ENCODE measurements around the gene KNCN.
A peak's percentile ranks its signal among the peaks of the same experiment; 100 is the strongest.

Gene KNCN

DNA sequence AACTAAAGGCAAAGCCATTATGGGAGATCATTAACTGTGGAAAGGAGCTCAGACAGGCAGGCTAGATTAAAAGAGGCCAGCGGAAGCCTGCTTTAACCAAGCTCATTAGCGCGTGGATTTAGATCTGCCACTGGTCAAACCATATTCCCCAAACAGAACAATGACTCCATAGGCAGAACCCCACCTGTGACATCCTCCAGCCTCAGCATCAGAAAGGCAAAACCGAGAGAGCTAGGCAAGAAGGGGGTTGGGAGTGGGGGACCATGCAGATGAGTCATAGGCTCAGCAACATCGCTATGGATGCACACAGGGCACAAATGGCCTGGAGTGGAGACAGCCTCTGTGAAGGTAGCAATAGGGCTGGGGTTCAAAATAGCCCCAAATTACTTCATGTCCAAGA is 32.0 kb upstream of the KNCN start:
- Histone ChIP-seq H3K36me3 (ENCODE audit: control insufficient read depth, insufficient read depth, low read length) (peaks cover 22% of the 10 kb centered on the region), H3K27me3 (replicated peaks; ENCODE audit: control insufficient read depth, insufficient read depth, low read length, poor library complexity, severe bottlenecking) (no peaks in the 10 kb centered on the region), H3K9me3 (ENCODE audit: control insufficient read depth, low read length) (no peaks in the 10 kb centered on the region), H3K4me1 (ENCODE audit: control insufficient read depth, insufficient read depth, low read length, poor library complexity, severe bottlenecking) (peaks cover 15% of the 10 kb centered on the region), H3K27ac (ENCODE audit: insufficient read depth, low read length, poor library complexity, severe bottlenecking) (no peak overlapping the region), H3K4me3 (ENCODE audit: insufficient read depth, low read depth, low read length, poor library complexity, severe bottlenecking) (no peak overlapping the region)
- DNase-seq, result no peak

DNA sequence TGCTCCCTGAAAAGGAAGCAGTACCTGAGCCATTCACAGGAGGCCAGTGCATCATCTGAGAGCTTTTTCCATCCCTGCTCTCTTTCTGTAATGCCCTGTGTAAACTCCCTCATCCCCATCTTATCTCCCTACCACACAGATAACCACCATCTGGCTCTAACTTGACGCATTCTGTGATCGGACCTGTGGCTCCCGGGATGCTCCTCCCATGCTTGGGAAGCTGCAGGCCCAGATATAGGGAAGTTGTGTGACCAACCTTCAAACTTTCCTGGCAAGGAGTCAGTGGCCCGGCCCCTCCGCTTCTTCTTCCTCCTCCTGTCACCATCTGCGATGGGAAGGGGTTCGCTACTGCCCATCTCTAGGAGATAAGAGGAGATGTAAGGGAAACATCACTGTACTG is 31.5 kb upstream of the KNCN start:
- Histone ChIP-seq H3K9me3 (ENCODE audit: control insufficient read depth, low read length) (no peaks in the 10 kb centered on the region), H3K27ac (ENCODE audit: insufficient read depth, low read length, poor library complexity, severe bottlenecking) (no peak overlapping the region), H3K27me3 (replicated peaks; ENCODE audit: control insufficient read depth, insufficient read depth, low read length, poor library complexity, severe bottlenecking) (no peaks in the 10 kb centered on the region), H3K4me1 (ENCODE audit: control insufficient read depth, insufficient read depth, low read length, poor library complexity, severe bottlenecking) (peaks cover 15% of the 10 kb centered on the region), H3K4me3 (ENCODE audit: insufficient read depth, low read depth, low read length, poor library complexity, severe bottlenecking) (no peak overlapping the region), H3K36me3 (ENCODE audit: control insufficient read depth, insufficient read depth, low read length) (peaks cover 22% of the 10 kb centered on the region)
- DNase-seq, result no peak

DNA sequence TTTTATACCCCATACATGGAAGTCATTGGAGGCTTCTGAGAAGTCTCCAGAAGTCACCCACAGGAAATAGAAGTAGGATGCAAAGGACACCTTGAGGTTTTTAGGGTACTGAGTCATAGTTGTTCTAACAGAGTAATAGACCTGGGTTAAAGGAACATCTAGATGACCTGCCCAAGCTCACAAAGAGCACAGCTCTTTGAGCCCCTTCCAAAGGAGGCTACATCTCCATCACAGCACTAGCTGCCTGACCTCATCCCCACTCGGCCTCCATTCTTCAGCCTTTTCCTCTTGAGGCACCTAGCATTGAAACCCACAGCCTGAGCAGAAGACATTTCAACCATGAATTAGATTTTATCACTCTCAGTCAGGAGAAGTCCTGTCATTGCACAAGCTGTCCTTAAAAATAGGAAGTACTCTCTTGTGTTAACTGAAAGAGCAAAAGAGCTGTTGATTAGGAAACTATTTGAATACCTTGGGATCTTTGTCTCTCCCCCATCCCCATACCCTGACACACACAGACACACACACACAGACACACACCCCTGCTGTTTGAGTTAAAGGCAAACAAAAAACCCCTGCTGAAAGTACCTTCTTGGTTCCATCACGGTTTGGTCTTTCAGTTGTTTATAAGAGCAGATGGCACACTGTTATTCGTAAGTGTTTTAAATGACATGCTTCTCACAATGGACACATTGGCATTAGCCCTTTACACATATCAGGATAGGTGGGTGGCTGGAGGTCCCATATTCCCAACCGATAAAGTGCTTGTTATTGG is 30.4 kb upstream of the KNCN start:
- H3K4me1 ChIP-seq (ENCODE audit: control insufficient read depth, insufficient read depth, low read length, poor library complexity, severe bottlenecking), result peaks cover 15% of the 10 kb centered on the region
- no peaks in the 10 kb centered on the region for H3K9me3 ChIP-seq (ENCODE audit: control insufficient read depth, low read length)
- no peak overlapping the region for H3K4me3 ChIP-seq (ENCODE audit: insufficient read depth, low read depth, low read length, poor library complexity, severe bottlenecking)
- no peak for DNase-seq
- H3K27me3 ChIP-seq (replicated peaks; ENCODE audit: control insufficient read depth, insufficient read depth, low read length, poor library complexity, severe bottlenecking), result no peaks in the 10 kb centered on the region
- H3K36me3 ChIP-seq (ENCODE audit: control insufficient read depth, insufficient read depth, low read length), result peaks cover 26% of the 10 kb centered on the region
- H3K27ac ChIP-seq (ENCODE audit: insufficient read depth, low read length, poor library complexity, severe bottlenecking), result peak overlapping the region; percentile 29

DNA sequence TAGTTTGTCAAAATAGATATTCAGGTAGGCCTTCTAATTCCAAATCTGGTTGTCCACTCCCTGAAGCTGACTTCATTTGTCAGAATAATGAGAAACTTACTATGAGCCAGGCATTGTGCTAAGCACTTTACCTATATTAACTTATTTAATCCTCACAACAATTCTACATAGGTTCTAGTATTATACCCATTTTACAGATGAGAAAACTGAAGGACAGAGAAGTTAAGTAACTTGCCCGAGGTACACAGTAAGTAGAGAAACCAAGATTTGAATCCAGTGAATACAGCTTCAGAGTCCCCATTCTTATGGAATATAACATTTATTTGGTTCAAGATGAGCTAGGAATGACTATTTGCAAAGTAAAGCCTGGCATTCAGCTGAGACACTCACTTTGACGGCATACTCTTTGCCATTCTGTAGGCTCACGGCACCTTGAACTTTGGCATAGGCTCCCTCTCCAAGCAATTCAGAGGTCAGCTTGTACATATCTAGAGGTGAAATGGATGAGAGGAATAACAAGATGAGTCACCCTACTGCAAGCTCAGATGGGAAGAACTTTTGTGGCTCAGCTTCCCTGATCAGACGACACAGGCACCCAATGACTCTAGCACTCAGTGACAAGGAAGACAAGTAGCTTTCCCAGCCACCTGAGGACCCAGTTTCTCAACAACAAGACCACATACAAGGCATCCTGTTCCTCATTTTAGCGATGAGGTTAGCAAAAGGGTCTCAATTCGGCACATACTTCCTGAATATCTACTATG is 28.9 kb upstream of the KNCN start:
- no peak overlapping the region for H3K27ac ChIP-seq (ENCODE audit: insufficient read depth, low read length, poor library complexity, severe bottlenecking)
- no peaks in the 10 kb centered on the region for H3K9me3 ChIP-seq (ENCODE audit: control insufficient read depth, low read length)
- H3K4me3 ChIP-seq (ENCODE audit: insufficient read depth, low read depth, low read length, poor library complexity, severe bottlenecking), result no peak overlapping the region

DNA sequence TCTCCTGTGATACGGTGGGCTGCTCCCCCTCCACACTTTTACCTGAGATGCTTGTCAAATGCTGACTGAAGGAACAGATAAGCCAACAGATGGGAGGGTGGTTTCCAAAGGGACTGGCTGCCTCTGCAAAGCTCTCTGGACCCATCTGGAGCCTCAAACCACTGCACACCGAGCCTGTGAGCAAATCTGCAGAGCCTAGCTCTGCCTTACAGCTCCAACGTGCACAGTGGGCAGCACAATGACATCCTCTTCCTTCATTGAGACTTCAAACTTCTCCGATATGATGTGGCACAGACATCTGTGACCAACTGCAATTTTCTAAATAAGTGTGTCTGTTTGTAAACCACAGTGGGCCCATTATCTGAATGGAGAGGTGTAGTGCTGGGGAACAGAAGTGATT is 26.2 kb upstream of the KNCN start:
- DNase-seq, result no peak
- no peak overlapping the region for H3K27ac ChIP-seq (ENCODE audit: insufficient read depth, low read length, poor library complexity, severe bottlenecking)
- peaks cover 33% of the 10 kb centered on the region for H3K36me3 ChIP-seq (ENCODE audit: control insufficient read depth, insufficient read depth, low read length)
- H3K9me3 ChIP-seq (ENCODE audit: control insufficient read depth, low read length), result no peaks in the 10 kb centered on the region
- peaks cover 15% of the 10 kb centered on the region for H3K4me1 ChIP-seq (ENCODE audit: control insufficient read depth, insufficient read depth, low read length, poor library complexity, severe bottlenecking)
- H3K4me3 ChIP-seq (ENCODE audit: insufficient read depth, low read depth, low read length, poor library complexity, severe bottlenecking), result no peak overlapping the region
- H3K27me3 ChIP-seq (replicated peaks; ENCODE audit: control insufficient read depth, insufficient read depth, low read length, poor library complexity, severe bottlenecking), result no peaks in the 10 kb centered on the region

More for the DNA sequence above, 28.9 kb upstream of the KNCN start:
- Histone ChIP-seq H3K4me1 (ENCODE audit: control insufficient read depth, insufficient read depth, low read length, poor library complexity, severe bottlenecking) (peaks cover 15% of the 10 kb centered on the region), H3K27me3 (replicated peaks; ENCODE audit: control insufficient read depth, insufficient read depth, low read length, poor library complexity, severe bottlenecking) (no peaks in the 10 kb centered on the region), H3K36me3 (ENCODE audit: control insufficient read depth, insufficient read depth, low read length) (peaks cover 27% of the 10 kb centered on the region)
- DNase-seq, result no peak

DNA sequence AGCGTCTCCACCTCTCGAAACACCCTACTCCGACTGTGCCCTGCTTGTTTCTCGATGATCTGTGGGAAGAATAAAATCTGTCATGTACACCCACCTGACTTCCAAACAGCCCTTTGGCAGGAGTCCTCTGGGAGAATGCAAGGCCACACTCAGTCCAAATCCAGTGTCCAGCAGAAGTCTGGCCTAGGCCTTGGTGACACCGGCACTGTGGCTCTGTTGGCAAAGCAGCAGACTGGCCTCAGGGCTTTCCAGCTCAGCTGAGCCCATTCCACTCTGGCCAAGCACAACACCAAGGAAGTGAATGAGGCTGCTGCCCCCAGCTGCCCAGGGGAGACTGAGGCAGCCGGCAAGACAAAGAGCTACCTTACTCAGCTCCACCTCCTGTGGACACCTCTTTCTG is 25.1 kb upstream of the KNCN start:
- peaks cover 26% of the 10 kb centered on the region for H3K36me3 ChIP-seq (ENCODE audit: control insufficient read depth, insufficient read depth, low read length)
- no peaks in the 10 kb centered on the region for H3K27me3 ChIP-seq (replicated peaks; ENCODE audit: control insufficient read depth, insufficient read depth, low read length, poor library complexity, severe bottlenecking)
- H3K4me1 ChIP-seq (ENCODE audit: control insufficient read depth, insufficient read depth, low read length, poor library complexity, severe bottlenecking), result peaks cover 8% of the 10 kb centered on the region
- no peak overlapping the region for H3K27ac ChIP-seq (ENCODE audit: insufficient read depth, low read length, poor library complexity, severe bottlenecking)
- no peak overlapping the region for H3K4me3 ChIP-seq (ENCODE audit: insufficient read depth, low read depth, low read length, poor library complexity, severe bottlenecking)
- no peak for DNase-seq
- H3K9me3 ChIP-seq (ENCODE audit: control insufficient read depth, low read length), result no peaks in the 10 kb centered on the region

DNA sequence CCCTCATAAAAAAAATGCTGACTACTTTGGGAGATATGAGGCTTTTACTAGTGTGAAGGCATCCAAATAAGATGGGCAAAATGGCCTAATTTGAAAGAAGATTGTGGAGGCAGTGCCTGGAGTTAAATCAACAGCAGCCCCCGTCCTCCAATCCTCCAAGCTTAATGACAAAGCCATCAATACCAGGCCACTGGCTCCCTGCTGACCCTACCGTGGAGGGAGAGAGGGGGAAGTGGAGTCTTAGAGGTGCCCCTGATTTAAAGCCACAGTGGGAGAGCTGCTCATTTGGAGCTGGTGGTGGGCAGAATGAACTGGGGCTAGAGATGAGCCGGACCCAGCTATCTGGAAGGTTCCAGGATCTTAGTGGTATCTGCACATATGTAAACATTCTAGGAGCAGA is 24.3 kb upstream of the KNCN start:
- Histone ChIP-seq H3K36me3 (ENCODE audit: control insufficient read depth, insufficient read depth, low read length) (peaks cover 30% of the 10 kb centered on the region), H3K9me3 (ENCODE audit: control insufficient read depth, low read length) (no peaks in the 10 kb centered on the region), H3K27ac (ENCODE audit: insufficient read depth, low read length, poor library complexity, severe bottlenecking) (no peak overlapping the region), H3K27me3 (replicated peaks; ENCODE audit: control insufficient read depth, insufficient read depth, low read length, poor library complexity, severe bottlenecking) (no peaks in the 10 kb centered on the region), H3K4me1 (ENCODE audit: control insufficient read depth, insufficient read depth, low read length, poor library complexity, severe bottlenecking) (peaks cover 3% of the 10 kb centered on the region), H3K4me3 (ENCODE audit: insufficient read depth, low read depth, low read length, poor library complexity, severe bottlenecking) (no peak overlapping the region)
- no peak for DNase-seq

DNA sequence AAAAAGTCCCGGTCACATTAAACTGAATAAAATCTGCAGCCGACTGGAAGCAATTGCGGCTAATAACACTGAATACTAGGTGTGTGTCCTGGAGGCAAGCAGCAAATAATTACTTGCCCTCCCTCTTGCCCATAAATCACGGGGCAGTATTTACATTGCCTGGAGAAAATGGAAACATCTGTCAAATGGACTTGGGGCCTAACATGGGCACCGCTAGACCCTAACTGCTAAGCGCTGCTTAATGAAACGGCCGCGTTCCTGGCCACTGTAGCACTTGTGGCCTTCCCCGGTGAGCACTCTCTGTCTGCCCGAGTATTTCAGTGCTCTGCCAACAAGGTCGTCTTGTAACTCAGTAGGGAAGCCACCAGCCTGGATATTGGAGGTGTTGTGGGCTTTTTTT is 23.9 kb upstream of the KNCN start:
- H3K9me3 ChIP-seq (ENCODE audit: control insufficient read depth, low read length), result no peaks in the 10 kb centered on the region
- no peak for DNase-seq
- no peaks in the 10 kb centered on the region for H3K4me1 ChIP-seq (ENCODE audit: control insufficient read depth, insufficient read depth, low read length, poor library complexity, severe bottlenecking)
- H3K36me3 ChIP-seq (ENCODE audit: control insufficient read depth, insufficient read depth, low read length), result peaks cover 30% of the 10 kb centered on the region
- H3K4me3 ChIP-seq (ENCODE audit: insufficient read depth, low read depth, low read length, poor library complexity, severe bottlenecking), result no peak overlapping the region
- no peak overlapping the region for H3K27ac ChIP-seq (ENCODE audit: insufficient read depth, low read length, poor library complexity, severe bottlenecking)
- no peaks in the 10 kb centered on the region for H3K27me3 ChIP-seq (replicated peaks; ENCODE audit: control insufficient read depth, insufficient read depth, low read length, poor library complexity, severe bottlenecking)

DNA sequence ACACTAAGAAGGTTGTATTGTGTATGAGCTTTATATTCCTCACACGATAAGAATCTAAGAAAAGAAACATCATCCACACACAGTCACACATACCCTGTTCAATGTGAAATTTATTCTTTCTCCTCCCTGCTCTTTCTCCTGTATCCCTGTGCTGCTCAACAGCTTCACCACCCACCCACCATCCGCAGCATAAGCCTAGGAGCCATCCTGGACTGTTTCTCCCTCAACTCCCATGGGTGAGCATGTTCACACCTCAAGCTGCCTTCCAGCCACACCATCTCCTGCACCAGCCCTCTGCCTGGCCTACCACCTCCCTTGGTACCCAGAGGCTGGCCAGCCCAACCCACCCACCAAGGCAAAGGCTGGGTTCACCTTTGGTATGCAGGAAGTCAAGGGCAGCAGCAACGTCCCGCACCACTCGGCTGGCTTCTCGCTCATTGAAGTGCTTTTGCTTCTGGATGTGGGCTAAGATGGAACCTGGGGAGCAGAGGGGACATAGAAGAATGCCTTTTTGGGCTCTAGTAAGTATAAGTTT is 20.3 kb upstream of the KNCN start:
- no peaks in the 10 kb centered on the region for H3K4me1 ChIP-seq (ENCODE audit: control insufficient read depth, insufficient read depth, low read length, poor library complexity, severe bottlenecking)
- peaks cover 28% of the 10 kb centered on the region for H3K36me3 ChIP-seq (ENCODE audit: control insufficient read depth, insufficient read depth, low read length)
- no peaks in the 10 kb centered on the region for H3K9me3 ChIP-seq (ENCODE audit: control insufficient read depth, low read length)
- no peak overlapping the region for H3K4me3 ChIP-seq (ENCODE audit: insufficient read depth, low read depth, low read length, poor library complexity, severe bottlenecking)
- DNase-seq, result no peak
- H3K27ac ChIP-seq (ENCODE audit: insufficient read depth, low read length, poor library complexity, severe bottlenecking), result no peak overlapping the region
- H3K27me3 ChIP-seq (replicated peaks; ENCODE audit: control insufficient read depth, insufficient read depth, low read length, poor library complexity, severe bottlenecking), result no peaks in the 10 kb centered on the region

Measured in effector memory CD4-positive, alpha-beta T cell (primary cell).